Memory B cell (primary cell): Measurements from ENCODE around the gene NBPF19.
A peak's percentile ranks its signal among the peaks of the same experiment; 100 is the strongest.
"Not testable (repeated sequence)": the region's sequence is repeated elsewhere in the genome, so short reads cannot be mapped to it uniquely, and the experiment has no call there.

Source experiments
- ATAC-seq: fragments of 150-1000 bp; cut with Tn5 transposase; 2 replicates; pipeline ENCODE4 v1.10.0; 2021; ENCODE audit warnings: low read depth, mild to moderate bottlenecking, moderate library complexity
- DNase-seq, 2 donors: peaks; one replicate each; pipeline ENCODE4 v3.0.0; 2022; ENCODE audit warnings: low spot score in 2 of 2
- H3K27ac Mint-ChIP-seq: one replicate; pipeline ENCODE4 v1.8.0; 2022; ENCODE audit warnings: mild to moderate bottlenecking, moderate library complexity, mixed read lengths
- H3K27me3 Mint-ChIP-seq: one replicate; pipeline ENCODE4 v1.8.0; 2022; ENCODE audit warnings: mixed read lengths
- H3K36me3 Mint-ChIP-seq: one replicate; pipeline ENCODE4 v1.8.0; 2022; ENCODE audit warnings: mild to moderate bottlenecking, mixed read lengths
- H3K4me1 Mint-ChIP-seq: one replicate; pipeline ENCODE4 v1.8.0; 2022; ENCODE audit warnings: mixed read lengths
- H3K4me3 Mint-ChIP-seq: one replicate; pipeline ENCODE4 v1.8.0; 2022; ENCODE audit warnings: mild to moderate bottlenecking, moderate library complexity, mixed read lengths
- H3K9me3 Mint-ChIP-seq: one replicate; pipeline ENCODE4 v1.8.0; 2022; ENCODE audit warnings: mixed read lengths

NBPF19 gene

GRCh38 chr1:149474745-149475144 lies at the start of gene NBPF19:
Gene NBPF19 (plus strand): TSS chr1:149475045. CDS start chr1:149475933, 888 bp downstream.
- not testable (repeated sequence) for H3K4me3 Mint-ChIP-seq, H3K27ac Mint-ChIP-seq, ATAC-seq, DNase-seq, H3K9me3 Mint-ChIP-seq, H3K36me3 Mint-ChIP-seq, H3K4me1 Mint-ChIP-seq, H3K27me3 Mint-ChIP-seq

DNA sequence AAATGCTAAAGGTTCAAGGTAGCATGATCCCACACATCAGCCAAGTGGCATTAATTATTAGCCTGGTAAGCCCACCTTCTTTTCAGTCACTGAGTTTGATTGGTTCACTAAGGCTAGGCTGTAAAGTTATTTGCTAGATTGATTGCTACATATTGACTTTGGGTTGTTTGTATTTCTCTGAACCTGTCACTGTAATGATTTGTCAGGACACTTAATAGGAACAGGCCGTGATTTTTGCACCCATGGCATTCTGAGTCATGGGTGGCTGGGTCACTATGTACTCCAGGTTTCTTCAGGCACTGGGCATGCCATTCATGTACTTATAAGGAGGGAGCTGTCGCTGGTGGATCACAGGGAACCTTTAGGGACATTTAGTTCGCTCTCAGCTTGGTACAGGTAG lies 46.5 kb upstream of the NBPF19 start:
- H3K27me3 Mint-ChIP-seq, H3K4me3 Mint-ChIP-seq, ATAC-seq, H3K4me1 Mint-ChIP-seq, DNase-seq, H3K9me3 Mint-ChIP-seq, H3K27ac Mint-ChIP-seq, H3K36me3 Mint-ChIP-seq: not testable (repeated sequence)

DNA sequence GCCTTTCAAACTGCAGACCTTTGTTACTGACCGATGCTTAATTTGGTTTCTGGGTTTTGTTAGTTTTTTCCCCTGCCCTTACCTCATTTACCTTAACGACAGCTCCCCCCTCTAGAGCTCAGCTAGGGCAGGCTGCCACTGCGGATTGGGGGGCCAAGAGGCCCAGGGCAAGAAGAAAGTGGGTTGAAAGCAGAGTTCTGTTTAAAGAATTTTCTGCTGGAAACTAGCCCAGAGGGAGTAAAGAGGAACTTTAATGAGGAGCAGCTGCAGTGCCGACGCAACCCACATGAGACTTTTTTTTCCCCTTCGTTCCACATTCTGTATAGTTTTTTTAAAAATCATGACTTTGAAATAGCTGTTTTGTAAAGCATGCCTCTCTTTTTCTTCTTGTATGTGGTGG lies 29.4 kb upstream of the NBPF19 start:
- not testable (repeated sequence) for H3K4me1 Mint-ChIP-seq, DNase-seq, H3K9me3 Mint-ChIP-seq, H3K4me3 Mint-ChIP-seq, H3K27me3 Mint-ChIP-seq, H3K27ac Mint-ChIP-seq, ATAC-seq, H3K36me3 Mint-ChIP-seq

- not testable (repeated sequence) for H3K4me3 Mint-ChIP-seq, H3K9me3 Mint-ChIP-seq, DNase-seq, H3K4me1 Mint-ChIP-seq, H3K27me3 Mint-ChIP-seq, H3K27ac Mint-ChIP-seq, ATAC-seq, H3K36me3 Mint-ChIP-seq
Measured at GRCh38 chr1:149452196-149452595, 22.6 kb upstream of the NBPF19 start.

- H3K36me3 Mint-ChIP-seq, H3K27ac Mint-ChIP-seq, H3K4me3 Mint-ChIP-seq, H3K9me3 Mint-ChIP-seq, H3K4me1 Mint-ChIP-seq, DNase-seq, ATAC-seq, H3K27me3 Mint-ChIP-seq: not testable (repeated sequence)
Measured at GRCh38 chr1:149452652-149453051, 22.2 kb upstream of the NBPF19 start.

DNA sequence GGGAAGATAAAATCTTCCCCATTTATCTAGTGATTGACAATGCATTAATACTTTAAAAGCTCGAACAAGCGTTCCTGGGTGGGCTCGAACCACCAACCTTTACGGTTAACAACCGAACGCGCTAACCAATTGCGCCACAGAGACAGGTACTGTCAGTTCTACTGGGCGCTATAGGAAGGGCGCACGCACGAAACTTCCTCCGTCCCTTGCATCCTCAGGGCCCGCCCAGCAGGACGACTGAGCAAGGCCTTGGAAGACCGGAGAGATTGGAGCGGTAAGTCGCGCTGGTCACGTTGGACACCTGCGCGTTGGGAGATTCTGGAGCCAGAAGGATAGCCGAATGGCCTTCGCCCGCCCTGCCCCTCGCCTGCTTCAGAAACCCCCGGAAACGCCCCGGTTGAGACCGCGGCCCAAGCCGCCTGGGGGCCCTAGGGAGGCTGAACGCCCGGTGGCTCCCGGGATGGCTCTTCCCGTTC lies 83.5 kb downstream of the NBPF19 start:
- peak; percentile 33 to 54 for DNase-seq
- Mint-ChIP-seq H3K27ac (peak overlapping the region; percentile 62), H3K4me3 (peak overlapping the region; percentile 85)
- H3K36me3 Mint-ChIP-seq, ATAC-seq, H3K27me3 Mint-ChIP-seq, H3K9me3 Mint-ChIP-seq, H3K4me1 Mint-ChIP-seq: not testable (repeated sequence)

GRCh38 chr1:149561806-149562205 lies 87.0 kb downstream of the NBPF19 start:
- H3K27me3 Mint-ChIP-seq, H3K4me3 Mint-ChIP-seq, H3K27ac Mint-ChIP-seq, H3K4me1 Mint-ChIP-seq, ATAC-seq, H3K9me3 Mint-ChIP-seq, H3K36me3 Mint-ChIP-seq, DNase-seq: not testable (repeated sequence)

DNA sequence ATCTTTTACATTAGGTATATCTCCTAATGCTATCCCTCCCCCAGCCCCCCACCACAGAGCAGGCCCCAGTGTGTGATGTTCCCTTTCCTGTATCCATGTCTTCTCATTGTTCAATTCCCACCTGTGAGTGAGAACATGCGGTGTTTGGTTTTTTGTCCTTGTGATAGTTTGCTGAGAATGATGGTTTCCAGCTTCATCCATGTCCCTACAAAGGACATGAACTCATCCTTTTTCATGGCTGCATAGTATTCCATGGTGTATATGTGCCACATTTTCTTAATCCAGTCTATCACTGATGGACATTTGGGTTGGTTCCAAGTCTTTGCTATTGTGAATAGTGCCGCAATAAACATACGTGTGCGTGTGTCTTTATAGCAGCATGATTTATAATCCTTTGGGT lies 90.6 kb downstream of the NBPF19 start:
- H3K27ac Mint-ChIP-seq, H3K4me3 Mint-ChIP-seq, ATAC-seq, H3K9me3 Mint-ChIP-seq, H3K4me1 Mint-ChIP-seq, H3K27me3 Mint-ChIP-seq, DNase-seq, H3K36me3 Mint-ChIP-seq: not testable (repeated sequence)

DNA sequence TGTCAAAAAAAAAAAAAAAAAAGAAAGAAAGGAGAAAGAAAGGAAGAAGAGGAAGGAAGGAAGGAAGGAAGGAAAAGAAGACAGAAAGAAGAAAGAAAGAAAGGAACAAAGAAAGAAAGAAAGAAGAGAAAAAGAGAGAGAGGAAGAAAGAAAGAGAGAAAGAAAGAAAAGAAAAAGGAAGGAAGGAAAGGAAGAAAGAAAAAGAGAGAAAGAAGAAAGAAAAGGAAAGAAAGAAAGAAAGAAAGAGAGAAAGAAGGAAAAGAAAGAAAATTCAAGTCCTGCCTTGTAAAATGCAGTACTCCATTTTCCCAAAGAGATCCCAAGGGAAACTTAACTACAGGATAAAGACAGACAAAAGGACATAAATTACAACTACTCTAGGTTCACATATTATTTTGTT lies 97.9 kb downstream of the NBPF19 start:
- not testable (repeated sequence) for H3K4me3 Mint-ChIP-seq, H3K27ac Mint-ChIP-seq, H3K4me1 Mint-ChIP-seq, H3K9me3 Mint-ChIP-seq, ATAC-seq, H3K36me3 Mint-ChIP-seq, H3K27me3 Mint-ChIP-seq, DNase-seq

GRCh38 chr1:149585592-149585991 lies 110.7 kb downstream of the NBPF19 start:
- H3K4me1 Mint-ChIP-seq, DNase-seq, H3K9me3 Mint-ChIP-seq, ATAC-seq, H3K27ac Mint-ChIP-seq, H3K4me3 Mint-ChIP-seq, H3K27me3 Mint-ChIP-seq, H3K36me3 Mint-ChIP-seq: not testable (repeated sequence)
